Left ventricle myocardium superior (tissue), 1 donor: Measurements from ENCODE around the gene LYRM9. TPM values are rescaled to one million over a fixed set of nuclear protein-coding genes. Genes with fewer than 3 reads are reported as not detected.

Source experiments
- ATAC-seq: fragments of 200-7000 bp; cut with Tn5 transposase; one replicate; pipeline ENCODE4 v1.9.1; 2020; ENCODE audit warnings: mild to moderate bottlenecking, moderate library complexity
- DNase-seq: peaks from one replicate; pipeline ENCODE4 v3.0.0-alpha.2; 2020
- intact Hi-C: fragments of 100-400 bp; cut with micrococcal nuclease; formaldehyde crosslinking; loops from one replicate; pipeline ENCODE4 v1.11.0; 2022
- long read RNA-seq: library from polyadenylated mRNA; unstranded; transcript quantifications from one replicate; pipeline ENCODE4 v2.0.0, GENCODE V29; 2021
- total RNA-seq: library from RNA; stranded (reverse); fragmentation: NEBNext Ultra II Directional; extraction: Animal tissue kit (Norgen Biotek cat#: 25700); gene quantifications from one replicate; pipeline ENCODE4 v1.2.1, GENCODE V29; 2021
- donor health status: DM: no; HTN: yes; CAD: no; lungs with severe emphysema.

Gene LYRM9
- 7.0 TPM for total RNA-seq
- long read RNA-seq, transcript LYRM9-201 (4 exons, 501 nt): major isoform, 5 of 7 reads
- long read RNA-seq, partial matches to known transcripts: 2 of 7 reads
- long read RNA-seq, other reads (novel, unspliced or antisense): 0 of 7 reads

- intact Hi-C loops: no loop called here
- DNase-seq (peak; percentile 98), ATAC-seq (peak; percentile 100)
These were observed at the start of gene LYRM9 for GRCh38 chr17:27892866-27893769. TSS of gene LYRM9 (minus strand) at chr17:27893365. CDS start at chr17:27882694, 10,671 bp downstream.

- ATAC-seq: no peak
- intact Hi-C loops: no loop called here
- no peak for DNase-seq
These were observed 47.6 kb upstream of the LYRM9 start for GRCh38 chr17:27940503-27941428.

- ATAC-seq (no peak), DNase-seq (no peak)
- intact Hi-C loops: no loop called here
These were observed 46.6 kb upstream of the LYRM9 start for GRCh38 chr17:27939474-27940465.

- DNase-seq: no peak
- intact Hi-C loops: no loop called here
- ATAC-seq: no peak
These were observed 45.7 kb upstream of the LYRM9 start for GRCh38 chr17:27938864-27939263.

DNA sequence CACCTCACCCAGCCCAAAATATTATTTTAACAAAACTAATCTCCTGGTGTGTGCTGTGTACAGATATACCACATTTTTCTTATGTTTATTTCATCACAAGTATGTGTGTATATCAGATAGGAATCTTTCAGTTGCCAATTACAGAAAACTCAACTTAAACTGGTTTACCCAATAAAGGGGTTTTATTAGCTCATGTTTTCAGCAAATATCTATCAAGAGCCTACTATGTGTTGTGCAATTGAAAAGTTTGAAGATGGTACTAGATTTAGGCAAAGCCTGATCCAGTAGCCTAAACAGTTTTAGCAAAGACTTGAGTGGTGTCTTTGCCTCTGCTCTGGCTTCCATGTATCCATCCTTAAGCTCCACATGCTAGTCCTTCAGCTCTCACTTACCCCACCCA is 45.1 kb upstream of the LYRM9 start:
- intact Hi-C loops: no loop called here
- no peak for DNase-seq

DNA sequence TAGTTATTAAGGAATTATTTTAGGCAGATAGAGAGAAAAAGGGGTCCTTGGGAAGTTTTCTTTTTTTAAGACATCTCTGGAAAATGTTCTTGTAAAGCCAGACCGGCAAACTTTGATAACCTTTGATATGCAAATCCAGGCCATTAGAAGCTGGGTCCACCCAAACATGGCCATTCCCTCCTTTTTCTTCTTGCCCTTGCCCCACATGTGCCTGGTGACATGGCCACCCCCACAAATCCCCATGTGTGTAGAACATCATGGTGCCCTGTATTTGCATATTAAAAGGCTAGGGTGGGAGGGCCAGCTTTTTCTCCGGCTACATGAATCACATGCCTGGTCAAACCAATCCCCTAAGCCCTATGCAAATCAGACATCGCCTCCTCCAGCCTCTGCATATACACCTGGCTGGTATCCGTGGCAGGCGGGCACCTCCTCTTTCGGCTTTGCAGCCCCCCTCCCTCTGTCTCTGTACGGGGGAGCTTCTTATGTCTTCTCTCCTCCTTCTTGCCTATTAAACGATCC is 43.9 kb upstream of the LYRM9 start:
- ATAC-seq (no peak), DNase-seq (no peak)
- intact Hi-C loops: no loop called here

More for the DNA sequence above, 45.1 kb upstream of the LYRM9 start:
- no peak for ATAC-seq

GRCh38 chr17:27930000-27930399 is 36.8 kb upstream of the LYRM9 start:
- DNase-seq (no peak), ATAC-seq (no peak)
- intact Hi-C loops: no loop called here

- intact Hi-C loops: no loop called here
- DNase-seq: no peak
- no peak for ATAC-seq
These were observed 35.4 kb upstream of the LYRM9 start for GRCh38 chr17:27928587-27928986.

DNA sequence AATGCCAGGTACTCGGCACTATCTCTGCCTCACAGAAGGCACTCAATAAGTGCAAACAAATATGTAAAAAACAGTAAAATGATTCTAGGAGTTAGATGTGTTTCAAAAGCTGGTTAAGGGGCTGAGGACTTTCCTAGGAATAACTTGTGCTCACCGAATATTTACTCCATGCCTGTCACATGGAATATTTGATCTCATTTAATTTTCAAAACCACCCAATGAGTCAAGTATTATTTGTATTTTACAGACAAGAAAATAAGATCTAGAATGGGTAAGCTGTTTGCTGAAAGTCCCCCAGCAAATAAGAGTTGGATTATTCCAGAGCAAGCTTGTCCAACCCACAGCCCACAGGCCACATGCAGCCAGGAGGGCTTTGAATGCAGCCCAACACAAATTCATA is 34.6 kb upstream of the LYRM9 start:
- DNase-seq (no peak), ATAC-seq (no peak)
- intact Hi-C loops: no loop called here

- ATAC-seq (no peak), DNase-seq (no peak)
- intact Hi-C loops: no loop called here
These were observed 28.4 kb upstream of the LYRM9 start for GRCh38 chr17:27921599-27921998.

- ATAC-seq: peak; percentile 15
- intact Hi-C loops: no loop called here
- DNase-seq: no peak
These were observed 27.9 kb upstream of the LYRM9 start for GRCh38 chr17:27921077-27921476.

- intact Hi-C loops: no loop called here
- DNase-seq (peak; percentile 53), ATAC-seq (peak; percentile 96)
These were observed 27.4 kb upstream of the LYRM9 start for GRCh38 chr17:27920569-27920968.

DNA sequence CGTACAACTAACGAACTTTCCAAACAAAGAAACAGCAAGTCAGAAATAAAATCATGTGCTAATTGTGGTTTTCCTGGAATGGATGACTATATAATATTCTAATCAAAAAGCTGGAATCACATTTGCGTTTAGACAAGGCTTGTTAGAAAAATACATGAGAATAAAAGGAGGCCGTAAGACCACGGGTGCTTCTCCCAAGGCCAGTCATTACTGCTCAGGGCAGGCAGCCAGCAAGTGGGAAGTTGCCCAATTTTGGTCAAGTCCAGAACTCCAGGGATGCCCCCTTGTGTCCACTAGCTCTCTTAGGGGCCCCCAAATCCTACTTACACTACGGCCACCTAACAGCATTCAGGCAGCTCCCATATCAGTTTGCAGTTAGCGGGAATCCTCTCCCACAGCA is 25.9 kb upstream of the LYRM9 start:
- no peak for DNase-seq
- intact Hi-C loops: no loop called here
- ATAC-seq: no peak

- no peak for ATAC-seq
- no peak for DNase-seq
- intact Hi-C loops: no loop called here
These were observed 25.3 kb upstream of the LYRM9 start for GRCh38 chr17:27918498-27918897.

GRCh38 chr17:27917000-27917399 is 23.8 kb upstream of the LYRM9 start:
- DNase-seq (no peak), ATAC-seq (no peak)
- intact Hi-C loops: no loop called here

DNA sequence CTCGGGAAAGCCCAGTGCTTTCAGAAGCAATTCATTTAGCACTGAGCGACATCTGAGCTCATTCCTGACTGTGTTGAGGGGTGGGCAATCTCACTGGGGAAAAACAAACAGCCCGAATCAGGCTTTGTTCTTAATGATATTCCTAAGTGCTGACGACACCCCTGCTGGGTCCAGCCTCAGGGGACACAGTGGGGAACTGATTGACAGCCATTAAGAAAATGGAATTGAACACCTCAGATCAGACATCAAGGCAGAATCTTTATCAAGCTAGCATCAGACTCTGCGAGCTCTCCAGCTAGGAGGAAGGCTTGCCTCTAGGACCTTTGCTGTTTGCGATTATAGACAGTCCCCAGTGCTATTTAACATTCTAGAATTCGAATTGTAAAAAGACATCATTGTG is 22.5 kb upstream of the LYRM9 start:
- DNase-seq (no peak), ATAC-seq (no peak)
- intact Hi-C loops: no loop called here

- DNase-seq (no peak), ATAC-seq (no peak)
- intact Hi-C loops: no loop called here
These were observed 21.2 kb upstream of the LYRM9 start for GRCh38 chr17:27914382-27914781.

- intact Hi-C loops: no loop called here
- ATAC-seq: no peak
These were observed 19.8 kb upstream of the LYRM9 start for GRCh38 chr17:27912964-27913363.

More at GRCh38 chr17:27912964-27913363, 19.8 kb upstream of the LYRM9 start:
- DNase-seq: no peak
